ENCODE measurements around the gene SRP14.

SRP14 gene

DNA sequence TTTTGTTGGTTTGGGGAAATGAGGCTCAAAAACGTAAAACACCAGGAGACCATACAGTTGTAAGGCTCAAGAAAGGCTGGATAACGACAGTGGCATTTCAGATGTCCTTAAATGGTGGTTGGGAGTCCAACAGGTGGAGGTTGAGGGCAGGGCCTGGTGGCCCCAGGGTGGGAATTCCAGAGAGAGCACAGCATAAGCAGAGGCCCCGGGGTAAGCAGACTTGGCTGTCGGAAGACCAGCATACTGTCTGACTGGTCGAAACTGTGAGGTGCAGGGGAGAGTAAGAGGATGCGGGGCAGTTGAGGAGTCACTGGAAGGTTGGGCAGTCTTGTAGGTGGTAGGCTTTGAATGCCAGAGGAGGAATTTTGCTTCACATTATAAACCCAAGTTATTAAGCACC lies 48.3 kb downstream of the SRP14 start:
- no peak for DNase-seq (ENCODE audit: low read depth, low spot score)
- TF ChIP-seq, protein P1, sequence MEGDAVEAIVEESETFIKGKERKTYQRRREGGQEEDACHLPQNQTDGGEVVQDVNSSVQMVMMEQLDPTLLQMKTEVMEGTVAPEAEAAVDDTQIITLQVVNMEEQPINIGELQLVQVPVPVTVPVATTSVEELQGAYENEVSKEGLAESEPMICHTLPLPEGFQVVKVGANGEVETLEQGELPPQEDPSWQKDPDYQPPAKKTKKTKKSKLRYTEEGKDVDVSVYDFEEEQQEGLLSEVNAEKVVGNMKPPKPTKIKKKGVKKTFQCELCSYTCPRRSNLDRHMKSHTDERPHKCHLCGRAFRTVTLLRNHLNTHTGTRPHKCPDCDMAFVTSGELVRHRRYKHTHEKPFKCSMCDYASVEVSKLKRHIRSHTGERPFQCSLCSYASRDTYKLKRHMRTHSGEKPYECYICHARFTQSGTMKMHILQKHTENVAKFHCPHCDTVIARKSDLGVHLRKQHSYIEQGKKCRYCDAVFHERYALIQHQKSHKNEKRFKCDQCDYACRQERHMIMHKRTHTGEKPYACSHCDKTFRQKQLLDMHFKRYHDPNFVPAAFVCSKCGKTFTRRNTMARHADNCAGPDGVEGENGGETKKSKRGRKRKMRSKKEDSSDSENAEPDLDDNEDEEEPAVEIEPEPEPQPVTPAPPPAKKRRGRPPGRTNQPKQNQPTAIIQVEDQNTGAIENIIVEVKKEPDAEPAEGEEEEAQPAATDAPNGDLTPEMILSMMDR (IDR thresholded peaks at IDR 0.05; ENCODE audit: low read depth, low read length), result no peak
- H3K4me3 ChIP-seq (ENCODE audit: low read depth, low read length), result no peak overlapping the region
- in situ Hi-C loops (cut with HindIII; ENCODE audit: low sequenced_read_pairs), result no loop called here

- H3K4me3 ChIP-seq (ENCODE audit: low read depth, low read length), result no peak overlapping the region
- TF ChIP-seq, protein P1 (IDR thresholded peaks at IDR 0.05; ENCODE audit: low read depth, low read length), result no peak
- in situ Hi-C loops (cut with HindIII; ENCODE audit: low sequenced_read_pairs), result no loop called here
- no peak for DNase-seq (ENCODE audit: low read depth, low spot score)
These were observed 51.2 kb downstream of the SRP14 start for GRCh38 chr15:39987821-39988220.

Measured in astrocyte of the spinal cord (primary cell).